Cardiac fibroblast (primary cell): ENCODE measurements around the gene KCNQ1.
"Not testable (repeated sequence)": the region's sequence is repeated elsewhere in the genome, so short reads cannot be mapped to it uniquely, and the experiment has no call there.

Source experiments
- DNase-seq, 2 donors: peaks; one replicate each; pipeline versions ENCODE4 v3.0.0 to v3.0.0-alpha.2; 2010; ENCODE audit warnings: low read depth in 2 of 2
- H3K4me3 ChIP-seq, 2 donors: replicated peaks in 1 of 2; 1 replicate in 1 of 2; 2 replicates in 1 of 2; pipeline ENCODE4 v1.5.1; 2011; ENCODE audit warnings: low read depth in 2 of 2, low read length in 2 of 2, mild to moderate bottlenecking in 2 of 2, moderate library complexity in 1 of 2
- TF ChIP-seq, protein P1 (sequence below): IDR thresholded peaks from one replicate; pipeline ENCODE4 v1.5.1; 2011; ENCODE audit warnings: low read depth, mild to moderate bottlenecking, low read length, inconsistent platforms

The KCNQ1 gene

DNA sequence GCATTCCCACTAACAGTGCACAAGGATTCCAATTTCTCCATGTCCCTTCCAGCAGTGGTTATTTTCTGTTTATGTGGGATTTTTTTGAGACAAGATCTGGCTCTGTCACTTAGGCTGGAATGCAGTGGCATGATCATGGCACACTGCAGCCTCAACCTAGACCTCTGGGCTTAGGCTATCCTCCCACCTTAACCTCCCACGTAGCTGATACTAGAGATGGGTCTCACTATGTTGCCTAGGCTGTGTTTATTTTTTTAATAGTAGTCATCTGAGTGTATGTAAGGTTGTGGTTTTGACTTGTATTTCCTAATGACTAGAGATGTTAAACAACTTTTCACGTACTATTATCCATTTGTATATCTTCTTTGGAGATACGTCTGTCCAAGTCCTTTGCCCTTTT lies 180.4 kb downstream of the KCNQ1 start:
- TF ChIP-seq, protein P1, sequence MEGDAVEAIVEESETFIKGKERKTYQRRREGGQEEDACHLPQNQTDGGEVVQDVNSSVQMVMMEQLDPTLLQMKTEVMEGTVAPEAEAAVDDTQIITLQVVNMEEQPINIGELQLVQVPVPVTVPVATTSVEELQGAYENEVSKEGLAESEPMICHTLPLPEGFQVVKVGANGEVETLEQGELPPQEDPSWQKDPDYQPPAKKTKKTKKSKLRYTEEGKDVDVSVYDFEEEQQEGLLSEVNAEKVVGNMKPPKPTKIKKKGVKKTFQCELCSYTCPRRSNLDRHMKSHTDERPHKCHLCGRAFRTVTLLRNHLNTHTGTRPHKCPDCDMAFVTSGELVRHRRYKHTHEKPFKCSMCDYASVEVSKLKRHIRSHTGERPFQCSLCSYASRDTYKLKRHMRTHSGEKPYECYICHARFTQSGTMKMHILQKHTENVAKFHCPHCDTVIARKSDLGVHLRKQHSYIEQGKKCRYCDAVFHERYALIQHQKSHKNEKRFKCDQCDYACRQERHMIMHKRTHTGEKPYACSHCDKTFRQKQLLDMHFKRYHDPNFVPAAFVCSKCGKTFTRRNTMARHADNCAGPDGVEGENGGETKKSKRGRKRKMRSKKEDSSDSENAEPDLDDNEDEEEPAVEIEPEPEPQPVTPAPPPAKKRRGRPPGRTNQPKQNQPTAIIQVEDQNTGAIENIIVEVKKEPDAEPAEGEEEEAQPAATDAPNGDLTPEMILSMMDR, result no peak
- no peak for DNase-seq
- no peak overlapping the region for H3K4me3 ChIP-seq

DNA sequence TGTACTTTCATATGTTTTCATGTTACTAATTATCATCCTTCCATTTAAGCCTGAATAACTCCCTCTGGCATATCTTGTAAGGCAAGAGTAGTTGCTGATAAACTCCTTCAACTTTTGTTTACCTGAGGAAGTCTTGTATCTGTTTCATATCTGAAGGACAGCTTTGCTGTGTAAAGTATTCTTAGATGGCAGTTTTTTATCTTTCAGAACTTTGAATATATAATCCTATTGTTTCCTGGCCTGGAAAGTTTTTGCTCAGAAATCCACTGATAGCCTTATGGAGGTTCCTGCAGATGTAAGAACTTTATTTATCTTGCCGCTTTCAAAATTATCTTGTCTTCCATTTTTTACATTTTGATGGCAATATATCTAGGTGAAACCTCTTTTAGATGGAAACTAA lies 185.9 kb downstream of the KCNQ1 start:
- no peak for DNase-seq
- TF ChIP-seq, protein P1, result no peak
- no peak overlapping the region for H3K4me3 ChIP-seq

DNA sequence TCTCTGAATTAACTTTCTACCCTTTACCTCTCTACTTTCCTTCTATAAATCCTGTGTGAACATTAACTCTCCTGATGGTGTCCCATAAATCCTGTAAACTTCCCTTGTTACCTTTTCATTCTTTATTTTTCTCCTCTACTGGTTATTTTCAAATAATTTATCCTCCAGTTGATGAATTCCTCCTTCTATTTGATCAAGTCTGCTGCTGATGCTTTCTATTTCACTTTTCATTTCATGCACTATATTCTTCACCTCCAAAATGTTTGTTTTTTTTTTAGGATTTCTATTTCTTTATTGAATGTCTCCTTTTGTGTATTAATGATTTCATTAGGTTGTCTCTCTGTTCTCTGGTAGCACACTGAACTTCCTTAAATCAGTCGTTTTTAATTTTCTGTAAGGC lies 186.4 kb downstream of the KCNQ1 start:
- DNase-seq, result no peak
- TF ChIP-seq, protein P1, result no peak
- no peak overlapping the region for H3K4me3 ChIP-seq

DNA sequence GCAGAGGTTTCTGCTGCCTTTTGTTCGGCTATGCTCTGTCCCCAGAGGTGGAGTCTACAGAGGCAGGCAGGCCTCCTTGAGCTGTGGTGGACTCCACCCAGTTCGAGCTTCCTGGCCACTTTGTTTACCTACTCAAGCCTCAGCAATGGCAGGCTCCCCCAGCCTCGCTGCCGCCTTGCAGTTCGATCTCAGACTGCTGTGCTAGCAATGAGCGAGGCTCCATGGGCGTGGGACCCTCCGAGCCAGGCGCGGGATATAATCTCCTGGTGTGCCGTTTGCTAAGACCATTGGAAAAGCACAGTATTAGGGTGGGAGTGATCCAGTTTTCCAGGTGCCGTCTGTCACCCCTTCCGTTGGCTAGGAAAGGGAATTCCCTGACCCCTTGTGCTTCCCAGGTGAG lies 195.0 kb downstream of the KCNQ1 start:
- not testable (repeated sequence) for DNase-seq, H3K4me3 ChIP-seq

DNA sequence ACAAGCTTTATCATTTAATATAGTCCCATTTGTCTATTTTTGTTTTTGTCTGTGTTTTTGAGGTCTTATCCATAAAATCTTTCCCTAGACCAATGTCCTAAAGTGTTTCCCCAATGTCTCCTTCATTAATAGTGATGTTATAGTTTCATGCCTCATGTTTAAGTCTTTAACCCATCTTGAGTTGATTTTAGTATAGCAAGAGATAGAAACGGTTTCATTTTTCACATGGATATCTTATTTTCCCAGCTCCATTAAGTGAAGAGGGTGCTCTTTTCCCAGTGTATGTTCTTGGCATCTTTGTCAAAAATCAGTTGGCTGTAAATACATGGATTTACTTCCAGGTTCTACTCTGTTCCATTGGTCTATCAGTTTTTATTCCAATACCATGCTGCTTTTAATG lies 196.8 kb downstream of the KCNQ1 start:
- TF ChIP-seq, protein P1, result no peak

DNA sequence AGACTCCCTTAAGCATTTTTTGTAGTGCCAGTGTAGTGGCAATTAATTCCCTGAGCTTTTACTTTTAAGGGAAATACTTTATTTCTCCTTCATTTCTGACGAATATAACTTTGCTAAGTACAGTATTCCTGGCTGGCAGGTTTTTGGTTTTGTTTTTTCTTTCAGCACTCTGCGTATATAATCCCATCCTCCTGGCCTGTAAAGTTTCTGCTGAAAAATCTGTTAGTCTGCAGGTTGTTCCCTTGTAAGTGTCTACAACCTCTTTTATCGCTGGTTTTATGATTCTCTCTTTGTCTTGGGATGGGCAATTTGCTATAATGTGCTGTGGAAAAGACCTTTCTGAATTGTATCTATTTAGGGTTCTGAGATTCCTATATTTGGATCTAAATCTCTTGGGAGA lies 198.9 kb downstream of the KCNQ1 start:
- TF ChIP-seq, protein P1, result no peak
- DNase-seq, result no peak

More for the DNA sequence above, 196.8 kb downstream of the KCNQ1 start:
- no peak for DNase-seq
- no peak overlapping the region for H3K4me3 ChIP-seq

DNA sequence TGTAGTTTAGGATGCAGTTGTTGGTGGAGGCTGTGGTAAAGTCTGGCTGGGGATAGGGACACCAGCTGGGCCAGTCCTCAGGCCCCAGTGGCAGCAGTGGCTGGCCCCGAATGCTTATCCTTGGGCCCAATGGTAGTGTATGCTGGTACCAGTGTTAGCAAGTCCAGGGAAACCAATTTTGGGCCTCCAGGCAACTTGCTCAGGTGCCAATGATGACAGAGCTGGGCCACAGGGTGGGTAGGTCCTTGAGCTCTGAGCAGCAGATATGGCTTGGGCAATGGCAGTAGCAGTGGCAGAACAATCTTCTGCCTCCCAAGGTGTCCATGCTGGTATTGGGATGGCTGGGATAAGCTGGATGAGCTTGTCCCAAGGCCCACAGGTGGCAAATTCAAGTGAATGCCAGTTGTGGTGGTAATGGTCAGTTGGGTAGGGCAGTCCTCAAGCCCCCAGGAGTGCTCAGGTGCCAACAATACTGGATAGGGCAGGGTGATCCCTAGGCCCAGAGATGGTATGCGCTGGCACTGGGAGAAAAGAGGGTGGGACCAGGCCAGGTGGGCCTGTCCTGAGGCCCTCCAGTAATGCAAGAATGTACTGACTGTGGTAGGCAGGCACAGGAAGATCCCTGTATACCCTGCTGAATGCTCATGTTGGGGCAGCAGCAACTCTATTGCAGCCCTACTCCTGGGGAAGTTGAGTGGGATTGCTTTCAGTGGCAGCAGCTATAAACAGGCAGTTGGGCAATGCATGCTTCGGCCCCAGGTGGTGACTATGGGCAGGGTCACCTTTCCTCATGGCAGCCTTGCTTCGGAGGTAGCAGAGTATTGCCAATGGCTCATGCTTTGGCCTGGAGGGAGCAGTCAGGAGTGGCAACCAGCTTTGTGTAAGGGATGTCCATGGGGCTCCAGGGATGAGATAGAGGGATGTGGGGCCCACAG lies 200.3 kb downstream of the KCNQ1 start:
- H3K4me3 ChIP-seq, result no peak overlapping the region
- DNase-seq, result no peak
- TF ChIP-seq, protein P1, result no peak

More for the DNA sequence above, 198.9 kb downstream of the KCNQ1 start:
- H3K4me3 ChIP-seq, result no peak overlapping the region
